ENCODE results near the gene POLR3GL. TPM values are rescaled to one million over a fixed set of nuclear protein-coding genes. Genes with fewer than 3 reads are reported as not detected.

POLR3GL gene
- total RNA-seq, 2 experiments from 2014 or later: 25.0 to 26.5 TPM

GRCh38 chr1:145960468-145961108 lies 3.9 kb upstream of the POLR3GL start:
- ATAC-seq (peak; percentile 9), DNase-seq (peak; percentile 63)
- peaks cover 69% of the 10 kb centered on the region for H3K4me1 Mint-ChIP-seq (ENCODE audit: low read depth)
- peak overlapping the region; percentile 84 for H3K27ac Mint-ChIP-seq
- POLR2A ChIA-PET: interaction anchor here (1.5 kb wide), 1 partner anchor 18 kb away, joined by 3 read pairs; no protein-coding TSS in a partner anchor
- CTCF ChIA-PET: interaction anchor here (1.7 to 7.3 kb wide), 4 partner anchors 18 to 114 kb away, joined by 5 to 98 read pairs (median 49); partner anchors contain the start of genes NUDT17 and RBM8A
- H3K9me3 Mint-ChIP-seq (ENCODE audit: insufficient read depth): no peaks in the 10 kb centered on the region
- H3K27me3 Mint-ChIP-seq (ENCODE audit: low read depth): no peaks in the 10 kb centered on the region
- H3K36me3 Mint-ChIP-seq (ENCODE audit: low read depth): peaks cover 3% of the 10 kb centered on the region
- peak overlapping the region; percentile 87 for H3K4me3 Mint-ChIP-seq

GRCh38 chr1:145961109-145961424 lies 3.4 kb upstream of the POLR3GL start:
- Mint-ChIP-seq H3K4me3 (peak overlapping the region; percentile 87), H3K27ac (peak overlapping the region; percentile 84), H3K9me3 (ENCODE audit: insufficient read depth) (no peaks in the 10 kb centered on the region), H3K27me3 (ENCODE audit: low read depth) (no peaks in the 10 kb centered on the region), H3K36me3 (ENCODE audit: low read depth) (peaks cover 3% of the 10 kb centered on the region), H3K4me1 (ENCODE audit: low read depth) (peaks cover 64% of the 10 kb centered on the region)
- ChIA-PET POLR2A (interaction anchor here (1.5 to 2.4 kb wide), 2 partner anchors 18 to 34 kb away, joined by 3 to 14 read pairs; partner anchors contain the start of gene RBM8A), CTCF (interaction anchor here (6.4 to 7.3 kb wide), 3 partner anchors 18 to 115 kb away, joined by 46 to 98 read pairs (median 52); partner anchors contain the start of genes NUDT17 and RBM8A)
- no peak for DNase-seq
- no peak for ATAC-seq

- ATAC-seq: no peak
- CTCF ChIA-PET: interaction anchor here (6.4 to 7.3 kb wide), 3 partner anchors 17 to 115 kb away, joined by 46 to 98 read pairs (median 52); partner anchors contain the start of genes NUDT17 and RBM8A
These were observed 2.9 kb upstream of the POLR3GL start for GRCh38 chr1:145961425-145962156.

GRCh38 chr1:145962157-145963102 lies 2.1 kb upstream of the POLR3GL start:
- no peaks in the 10 kb centered on the region for H3K9me3 Mint-ChIP-seq (ENCODE audit: insufficient read depth)
- H3K4me1 Mint-ChIP-seq (ENCODE audit: low read depth): peaks cover 63% of the 10 kb centered on the region
- peak overlapping the region; percentile 93 for H3K4me3 Mint-ChIP-seq
- no peak for ATAC-seq
- DNase-seq: peak; percentile 38
- POLR2A ChIA-PET: interaction anchor here (2.4 to 3.2 kb wide), 2 partner anchors 17 to 35 kb away, joined by 14 to 58 read pairs; partner anchors contain the start of gene RBM8A
- peak overlapping the region; percentile 84 for H3K27ac Mint-ChIP-seq
- peaks cover 10% of the 10 kb centered on the region for H3K36me3 Mint-ChIP-seq (ENCODE audit: low read depth)
- no peaks in the 10 kb centered on the region for H3K27me3 Mint-ChIP-seq (ENCODE audit: low read depth)
- CTCF ChIA-PET: interaction anchor here (1.0 to 7.3 kb wide), 7 partner anchors 11 to 116 kb away, joined by 3 to 98 read pairs (median 19); partner anchors contain the start of genes ITGA10, NUDT17 and RBM8A

More at GRCh38 chr1:145961425-145962156, 2.9 kb upstream of the POLR3GL start:
- Mint-ChIP-seq H3K4me3 (peak overlapping the region; percentile 87), H3K27me3 (ENCODE audit: low read depth) (no peaks in the 10 kb centered on the region), H3K9me3 (ENCODE audit: insufficient read depth) (no peaks in the 10 kb centered on the region), H3K36me3 (ENCODE audit: low read depth) (peaks cover 3% of the 10 kb centered on the region), H3K4me1 (ENCODE audit: low read depth) (peaks cover 62% of the 10 kb centered on the region), H3K27ac (peak overlapping the region; percentile 84)
- POLR2A ChIA-PET: interaction anchor here (2.4 kb wide), 1 partner anchor 34 kb away, joined by 14 read pairs; the partner anchor contains the start of gene RBM8A
- DNase-seq: peak; percentile 63

- peaks cover 16% of the 10 kb centered on the region for H3K36me3 Mint-ChIP-seq (ENCODE audit: low read depth)
- DNase-seq (no peak), ATAC-seq (no peak)
- peaks cover 58% of the 10 kb centered on the region for H3K4me1 Mint-ChIP-seq (ENCODE audit: low read depth)
- POLR2A ChIA-PET: interaction anchor here (0.6 to 3.2 kb wide), 20 partner anchors 9 to 139 kb away, joined by 3 to 58 read pairs (median 8); partner anchors contain the start of genes NUDT17, PEX11B, PIAS3 and POLR3C
- peaks cover 4% of the 10 kb centered on the region for H3K9me3 Mint-ChIP-seq (ENCODE audit: insufficient read depth)
- H3K27ac Mint-ChIP-seq: peak overlapping the region; percentile 91
- no peaks in the 10 kb centered on the region for H3K27me3 Mint-ChIP-seq (ENCODE audit: low read depth)
- CTCF ChIA-PET: interaction anchor here (0.9 to 6.8 kb wide), 17 partner anchors 10 to 117 kb away, joined by 3 to 98 read pairs (median 6); partner anchors contain the start of genes ITGA10, NUDT17, PIAS3 and RBM8A
- peak overlapping the region; percentile 93 for H3K4me3 Mint-ChIP-seq
These were observed 1.0 kb upstream of the POLR3GL start for GRCh38 chr1:145963265-145964019.

GRCh38 chr1:145965119-145965744 lies 742 bp downstream of the POLR3GL start:
- ATAC-seq: no peak
- H3K36me3 Mint-ChIP-seq (ENCODE audit: low read depth): peaks cover 22% of the 10 kb centered on the region
- peak overlapping the region; percentile 93 for H3K4me3 Mint-ChIP-seq
- ChIA-PET CTCF (interaction anchor here (0.8 to 6.8 kb wide), 13 partner anchors 13 to 119 kb away, joined by 3 to 98 read pairs (median 6); partner anchors contain the start of genes NUDT17, PIAS3 and RBM8A), POLR2A (interaction anchor here (1.0 to 3.2 kb wide), 17 partner anchors 15 to 120 kb away, joined by 3 to 58 read pairs (median 9); partner anchors contain the start of genes NUDT17, PEX11B, PIAS3 and RBM8A)
- no peaks in the 10 kb centered on the region for H3K27me3 Mint-ChIP-seq (ENCODE audit: low read depth)
- H3K4me1 Mint-ChIP-seq (ENCODE audit: low read depth): peaks cover 42% of the 10 kb centered on the region
- peak overlapping the region; percentile 91 for H3K27ac Mint-ChIP-seq
- H3K9me3 Mint-ChIP-seq (ENCODE audit: insufficient read depth): peaks cover 4% of the 10 kb centered on the region
- no peak for DNase-seq

GRCh38 chr1:145967288-145967687 lies 2.8 kb downstream of the POLR3GL start:
- Mint-ChIP-seq H3K27me3 (ENCODE audit: low read depth) (no peaks in the 10 kb centered on the region), H3K4me1 (ENCODE audit: low read depth) (peaks cover 26% of the 10 kb centered on the region), H3K4me3 (no peak overlapping the region), H3K9me3 (ENCODE audit: insufficient read depth) (peaks cover 4% of the 10 kb centered on the region), H3K36me3 (ENCODE audit: low read depth) (peaks cover 22% of the 10 kb centered on the region), H3K27ac (no peak overlapping the region)
- CTCF ChIA-PET: interaction anchor here (1.1 to 2.4 kb wide), 3 partner anchors 11 to 57 kb away, joined by 3 to 13 read pairs (median 8); partner anchors contain the start of gene ITGA10
- POLR2A ChIA-PET: no interaction called here
- DNase-seq (no peak), ATAC-seq (no peak)

- Mint-ChIP-seq H3K9me3 (ENCODE audit: insufficient read depth) (peaks cover 4% of the 10 kb centered on the region), H3K36me3 (ENCODE audit: low read depth) (peaks cover 13% of the 10 kb centered on the region), H3K4me3 (no peak overlapping the region), H3K27ac (no peak overlapping the region), H3K27me3 (ENCODE audit: low read depth) (no peaks in the 10 kb centered on the region), H3K4me1 (ENCODE audit: low read depth) (peaks cover 3% of the 10 kb centered on the region)
- POLR2A ChIA-PET: interaction anchor here (1.6 kb wide), 1 partner anchor 9 kb away, joined by 8 read pairs; the partner anchor contains the start of genes ANKRD34A and POLR3GL
- no peak for DNase-seq
- CTCF ChIA-PET: interaction anchor here (0.7 to 1.3 kb wide), 4 partner anchors 9 to 35 kb away, joined by 3 read pairs; partner anchors contain the start of gene LIX1L
- no peak for ATAC-seq
These were observed 8.1 kb downstream of the POLR3GL start for GRCh38 chr1:145972580-145972979.

- H3K27ac Mint-ChIP-seq: no peak overlapping the region
- CTCF ChIA-PET: interaction anchor here (8.3 to 8.7 kb wide), 2 partner anchors 19 to 36 kb away, joined by 235 to 269 read pairs; partner anchors contain the start of gene TXNIP
- no peaks in the 10 kb centered on the region for H3K27me3 Mint-ChIP-seq (ENCODE audit: low read depth)
These were observed 10.2 kb downstream of the POLR3GL start for GRCh38 chr1:145974721-145975120.

More at GRCh38 chr1:145974721-145975120, 10.2 kb downstream of the POLR3GL start:
- POLR2A ChIA-PET: no interaction called here
- Mint-ChIP-seq H3K4me3 (no peak overlapping the region), H3K9me3 (ENCODE audit: insufficient read depth) (no peaks in the 10 kb centered on the region), H3K36me3 (ENCODE audit: low read depth) (peaks cover 9% of the 10 kb centered on the region), H3K4me1 (ENCODE audit: low read depth) (peaks cover 3% of the 10 kb centered on the region)
- DNase-seq: no peak
- no peak for ATAC-seq

All from activated CD8-positive, alpha-beta T cell treated with anti-CD3 and anti-CD28 coated beads, Interleukin-2, amount 10 ng/mL, durations not matched to agents 7 days and 5 days (primary cell).